Measurements from ENCODE around the gene NCOA4.
"Not testable (repeated sequence)": the region's sequence is repeated elsewhere in the genome, so short reads cannot be mapped to it uniquely, and the experiment has no call there.

Gene NCOA4

GRCh38 chr10:46019569-46020343 lies 10.7 kb downstream of the NCOA4 start:
- no peak for DNase-seq (ENCODE audit: low read depth, low spot score)

DNA sequence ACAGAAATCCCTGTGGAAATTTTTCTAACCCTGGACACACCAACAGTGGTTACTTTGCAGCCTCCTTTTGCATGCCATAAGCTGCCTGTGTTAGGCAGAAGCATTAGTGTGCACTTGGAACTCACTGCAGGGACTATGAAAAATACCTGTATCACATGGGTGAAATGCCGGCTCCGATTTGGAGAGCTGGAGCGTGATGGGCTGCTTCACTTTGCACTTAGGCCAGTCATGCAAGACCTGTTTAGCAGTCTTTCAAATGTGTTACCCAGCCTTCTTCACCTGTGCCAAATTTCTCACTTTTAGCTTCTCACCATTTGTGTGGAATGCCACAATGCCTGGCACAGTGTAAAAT lies 11.3 kb downstream of the NCOA4 start:
- DNase-seq (ENCODE audit: low read depth, low spot score) = no peak

GRCh38 chr10:46018453-46019176 lies 11.8 kb downstream of the NCOA4 start:
- DNase-seq (ENCODE audit: low read depth, low spot score) = no peak

GRCh38 chr10:46017733-46018132 lies 12.7 kb downstream of the NCOA4 start:
- no peak for DNase-seq (ENCODE audit: low read depth, low spot score)

- no peak for DNase-seq (ENCODE audit: low read depth, low spot score)
These were observed 13.6 kb downstream of the NCOA4 start for GRCh38 chr10:46016811-46017210.

DNA sequence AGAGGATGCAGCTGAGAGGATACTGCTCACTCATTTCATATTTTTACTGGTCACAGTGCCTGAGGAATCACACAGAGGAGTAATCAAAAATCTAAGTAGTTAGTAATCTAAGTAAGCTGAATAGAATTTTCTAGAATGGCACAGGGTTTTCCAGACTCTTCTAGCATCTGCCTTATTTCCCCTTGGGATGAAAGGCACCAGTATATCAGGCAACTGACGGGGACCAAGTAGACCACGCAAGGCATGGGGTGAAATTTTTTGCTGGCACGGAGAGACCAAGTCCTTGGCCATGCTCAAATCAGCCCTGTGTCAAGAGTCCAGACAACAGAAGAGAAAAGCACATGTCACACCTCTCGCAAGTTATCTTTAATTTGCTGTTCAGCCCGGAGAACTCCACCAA lies 14.2 kb downstream of the NCOA4 start:
- DNase-seq (ENCODE audit: low read depth, low spot score) = no peak

GRCh38 chr10:46014683-46015405 lies 15.6 kb downstream of the NCOA4 start:
- no peak for DNase-seq (ENCODE audit: low read depth, low spot score)

DNA sequence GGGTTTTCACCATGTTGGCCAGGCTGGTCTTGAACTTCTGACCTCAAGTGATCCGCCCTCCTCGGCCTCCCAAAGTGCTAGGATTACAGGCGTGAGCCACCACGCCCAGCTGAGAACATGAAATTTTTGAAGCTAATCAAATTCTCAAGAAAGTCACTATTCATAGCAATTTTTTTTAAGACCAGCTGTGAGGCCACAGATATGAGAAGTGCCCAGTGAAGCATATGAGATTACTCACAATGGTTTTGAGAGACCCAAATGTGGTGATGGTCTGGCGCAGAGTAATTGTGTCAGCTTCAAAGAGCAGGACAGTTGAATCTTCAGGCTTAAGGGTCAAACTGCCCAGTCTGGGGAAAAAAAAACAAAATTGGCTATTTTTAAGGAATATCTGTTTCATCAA lies 16.2 kb downstream of the NCOA4 start:
- DNase-seq (ENCODE audit: low read depth, low spot score) = no peak

DNA sequence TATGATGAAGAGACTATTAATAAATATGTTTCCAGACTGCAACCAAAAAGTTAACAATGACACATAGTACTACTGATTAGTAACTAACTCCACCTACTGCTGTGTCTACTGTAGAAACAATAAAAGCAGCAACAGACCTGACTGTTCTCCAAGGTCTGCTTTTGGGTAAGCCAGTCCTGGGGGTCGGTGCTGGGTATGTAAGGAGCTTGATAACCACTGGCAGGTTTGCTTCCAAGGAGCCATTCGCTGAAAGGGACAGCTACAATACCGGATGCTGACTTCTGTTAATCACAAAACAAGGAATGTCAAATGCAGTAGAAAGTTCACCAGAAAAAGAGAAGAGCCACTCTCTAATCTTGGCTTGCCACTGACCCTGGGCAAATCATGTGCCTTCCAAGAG lies 17.7 kb downstream of the NCOA4 start:
- no peak for DNase-seq (ENCODE audit: low read depth, low spot score)

GRCh38 chr10:46006219-46006618 lies 24.2 kb downstream of the NCOA4 start:
- DNase-seq (ENCODE audit: low read depth, low spot score) = no peak

DNA sequence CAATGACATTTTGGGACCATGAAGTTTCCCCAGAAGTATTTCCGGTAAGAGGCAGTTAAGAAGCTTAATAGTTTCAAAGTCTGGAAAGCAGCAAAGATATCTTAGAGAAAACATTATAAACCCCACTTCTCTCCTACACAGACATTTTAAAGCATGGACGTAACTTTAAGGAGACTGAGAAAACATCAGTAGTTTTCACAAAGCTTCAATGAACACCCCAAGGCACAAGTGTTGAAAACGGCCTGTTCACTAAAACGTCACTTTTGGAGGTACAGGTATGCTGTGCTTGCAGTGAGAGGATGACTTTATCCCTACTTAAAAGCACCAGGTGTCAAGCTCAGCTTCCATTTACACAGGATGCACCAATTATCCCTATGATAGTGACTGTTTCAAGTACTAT lies 25.0 kb downstream of the NCOA4 start:
- no peak for DNase-seq (ENCODE audit: low read depth, low spot score)

GRCh38 chr10:46004963-46005362 lies 25.5 kb downstream of the NCOA4 start:
- DNase-seq (ENCODE audit: low read depth, low spot score) = no peak

DNA sequence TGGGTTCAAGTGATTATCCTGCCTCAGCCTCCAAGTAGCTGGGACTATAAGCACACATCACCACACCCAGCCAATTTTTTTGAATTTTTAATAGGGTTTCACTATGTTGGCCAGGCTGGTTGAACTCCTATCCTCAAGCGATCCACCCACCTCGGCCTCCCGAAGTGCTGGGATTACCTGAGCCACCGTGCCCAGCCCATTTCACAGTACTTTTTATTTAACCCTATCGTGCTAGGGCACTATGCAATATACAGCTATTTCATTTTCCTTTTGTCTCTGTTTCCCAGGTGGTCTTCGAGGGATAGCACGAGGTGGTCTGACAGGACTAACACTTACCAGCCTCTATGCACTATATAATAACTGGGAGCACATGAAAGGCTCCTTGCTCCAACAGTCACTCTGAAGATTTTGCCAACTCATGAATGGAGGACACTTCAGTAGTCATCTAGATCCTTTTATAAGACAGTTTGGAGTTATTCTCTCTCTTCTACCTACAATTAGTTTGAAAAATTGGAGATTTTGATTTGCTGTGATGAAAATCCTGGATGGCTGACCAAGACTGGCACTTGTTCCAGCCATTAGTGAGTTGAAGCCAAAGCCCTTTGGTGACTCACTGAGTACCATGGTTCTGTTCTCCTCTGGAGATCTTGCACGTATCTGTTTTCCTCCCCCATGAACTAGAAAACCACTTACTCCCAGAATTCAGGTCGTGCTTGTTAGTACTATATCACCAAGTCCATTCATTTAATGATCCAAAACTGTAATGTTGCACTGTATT lies 27.3 kb downstream of the NCOA4 start:
- no peak for DNase-seq (ENCODE audit: low read depth, low spot score)

DNA sequence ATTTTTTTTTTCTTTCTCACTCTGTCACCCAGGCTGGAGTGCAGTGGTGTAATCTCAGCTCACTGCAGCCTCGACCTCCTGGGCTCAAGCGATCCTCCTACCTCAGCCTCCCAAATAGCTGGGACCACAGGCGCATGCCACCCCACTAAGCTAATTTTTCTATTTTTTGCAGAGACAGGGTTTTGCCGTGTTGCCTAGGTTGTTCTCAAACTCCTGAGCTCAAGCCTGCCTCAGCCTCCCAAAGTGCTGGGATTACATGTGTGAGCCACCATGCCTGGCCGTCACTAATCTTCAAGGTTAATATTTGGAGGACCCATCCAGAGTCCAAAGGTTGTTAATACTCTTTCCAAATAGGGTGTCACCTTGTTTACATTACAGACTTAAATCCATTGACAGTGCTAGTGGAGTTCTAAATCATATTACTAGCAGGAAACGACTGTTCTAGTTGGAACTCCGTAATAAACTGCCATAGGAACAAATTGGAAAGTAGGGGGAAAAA lies 28.2 kb downstream of the NCOA4 start:
- DNase-seq (ENCODE audit: low read depth, low spot score) = not testable (repeated sequence)

DNA sequence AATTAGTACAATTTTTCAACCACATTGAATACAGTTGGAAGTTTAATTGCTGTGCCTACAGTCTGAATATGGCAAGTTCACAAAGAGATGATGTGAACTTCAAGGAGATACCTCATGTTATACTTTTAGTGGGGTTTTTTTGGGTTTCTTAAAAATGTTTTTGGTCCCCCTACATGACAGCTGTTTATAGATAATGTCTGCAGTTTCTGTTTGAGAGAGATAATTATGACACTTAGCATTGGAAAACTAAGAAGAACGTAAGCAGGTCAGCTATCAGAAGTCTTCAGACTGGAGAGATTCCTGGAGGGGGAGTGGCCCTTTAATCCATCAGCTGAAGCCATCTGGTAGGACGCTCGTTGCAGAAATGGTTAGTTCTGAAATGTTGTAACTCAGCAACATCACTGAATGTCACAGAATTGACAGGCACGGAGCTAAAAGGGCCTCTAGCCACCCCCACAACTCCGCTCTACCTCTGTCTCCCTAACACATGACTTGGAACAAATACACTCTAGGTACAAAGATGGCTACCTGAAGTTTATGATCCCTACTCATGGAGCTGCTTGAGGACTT lies 29.2 kb downstream of the NCOA4 start:
- DNase-seq (ENCODE audit: low read depth, low spot score) = no peak

GRCh38 chr10:46000538-46000937 lies 29.9 kb downstream of the NCOA4 start:
- no peak for DNase-seq (ENCODE audit: low read depth, low spot score)

DNA sequence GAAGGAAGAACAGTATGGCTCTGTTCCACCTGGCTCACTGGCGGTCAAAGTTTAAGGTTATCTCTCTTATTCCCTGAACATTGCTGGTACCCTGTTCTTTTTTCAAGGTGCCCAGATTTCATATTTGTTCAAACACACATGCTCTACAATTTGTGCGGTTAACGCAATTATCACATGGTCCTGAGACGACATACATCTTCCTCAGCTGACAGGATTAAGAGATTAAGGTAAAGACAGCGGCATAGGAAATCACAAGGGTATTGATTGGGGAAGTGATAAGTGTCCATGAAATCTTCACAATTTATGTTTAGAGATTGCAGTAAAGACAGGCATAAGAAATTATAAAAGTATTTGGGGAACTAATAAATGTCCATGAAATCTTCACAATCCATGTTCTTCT lies 30.5 kb downstream of the NCOA4 start:
- DNase-seq (ENCODE audit: low read depth, low spot score) = not testable (repeated sequence)

DNA sequence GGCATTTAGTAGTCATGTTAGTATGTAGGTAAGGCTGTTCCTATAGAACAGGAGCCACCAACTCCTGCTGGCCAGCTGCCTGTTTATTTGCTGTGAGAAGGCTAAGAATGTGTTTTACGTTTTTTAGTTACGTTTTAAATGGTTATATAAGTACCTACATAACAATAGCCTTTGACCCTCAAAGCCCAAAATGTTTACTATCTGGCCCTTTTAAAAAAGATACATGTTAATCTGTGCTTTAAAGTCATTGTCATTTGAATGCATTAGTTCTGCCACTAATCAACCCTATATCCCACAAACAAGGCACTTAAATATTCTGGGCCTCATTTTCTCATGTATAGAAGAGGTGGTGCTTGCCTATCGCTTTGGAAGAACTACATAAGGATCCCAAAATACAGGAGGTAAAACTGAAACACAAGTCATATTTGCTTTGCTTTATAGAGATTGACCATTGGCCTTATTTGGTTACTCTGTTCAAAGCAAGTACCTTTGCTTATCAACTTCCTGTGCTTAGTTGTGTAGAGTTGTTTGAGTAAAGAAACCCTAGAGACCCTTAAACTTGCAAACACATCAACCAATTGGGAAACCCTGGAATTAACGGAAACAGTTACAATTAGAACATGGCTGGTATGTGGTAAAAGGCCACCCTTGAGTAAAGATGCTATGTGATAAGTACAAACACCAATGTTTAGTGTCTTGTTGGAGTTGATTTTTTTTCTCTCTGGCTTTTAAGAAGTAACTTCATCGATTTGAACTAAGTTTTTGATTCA lies 32.2 kb downstream of the NCOA4 start:
- no peak for DNase-seq (ENCODE audit: low read depth, low spot score)

DNA sequence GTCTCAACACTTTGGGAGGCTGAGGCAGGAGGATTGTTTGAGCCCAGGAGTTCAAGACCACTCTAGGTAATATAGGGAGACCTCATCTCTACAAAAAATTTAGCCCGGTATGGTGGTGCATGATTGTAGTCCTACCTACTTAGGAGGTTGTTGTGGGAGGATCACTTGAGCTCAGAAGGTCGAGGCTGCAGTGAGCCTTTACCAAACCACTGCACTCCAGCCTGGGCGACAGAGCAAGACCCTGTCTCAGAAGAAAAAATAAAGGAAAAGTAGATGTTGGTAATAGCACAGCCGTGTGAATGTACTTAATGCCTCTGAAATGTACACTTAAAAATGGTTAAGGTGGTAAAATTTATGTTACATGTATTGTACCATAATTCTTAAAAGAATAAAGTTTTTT lies 32.9 kb downstream of the NCOA4 start:
- DNase-seq (ENCODE audit: low read depth, low spot score) = no peak

DNA sequence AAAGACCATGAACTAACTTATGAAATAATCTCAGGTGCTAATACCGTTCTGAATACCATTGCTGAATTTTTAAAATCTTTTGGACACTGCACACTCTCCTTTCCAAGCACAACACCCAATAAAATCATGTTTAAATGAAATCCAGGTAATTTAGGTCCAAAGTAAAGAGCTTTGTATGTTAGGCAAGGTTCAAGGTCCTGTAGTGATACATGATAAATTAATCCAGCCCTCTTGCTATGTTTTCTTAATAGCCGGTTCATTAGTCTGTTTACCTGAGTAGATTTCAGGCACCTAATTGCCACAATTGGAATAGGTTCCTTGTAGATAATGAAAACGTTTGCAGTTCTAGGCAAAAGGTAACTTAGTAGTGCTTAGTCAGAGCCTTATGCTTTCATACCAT lies 44.8 kb downstream of the NCOA4 start:
- not testable (repeated sequence) for DNase-seq (ENCODE audit: low read depth, low spot score)

DNA sequence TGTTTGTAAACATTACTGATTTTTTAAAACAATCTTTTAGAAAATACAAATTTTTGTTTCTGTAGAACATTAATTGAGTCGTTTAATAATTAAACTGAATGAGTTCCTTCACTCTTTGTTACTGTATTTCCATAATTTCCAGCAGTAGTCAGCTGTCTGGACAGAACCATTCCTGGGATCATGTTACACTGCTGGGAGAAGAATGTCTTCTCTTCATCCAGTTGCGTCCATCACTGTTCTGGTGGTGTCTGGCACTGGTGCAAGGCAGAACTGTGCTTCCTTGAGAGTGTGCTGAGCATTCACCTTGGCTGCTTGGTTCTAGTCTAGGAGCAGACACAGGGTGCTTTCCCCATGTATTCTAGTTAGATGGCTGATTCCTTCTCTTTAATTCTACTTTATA lies 46.0 kb downstream of the NCOA4 start:
- DNase-seq (ENCODE audit: low read depth, low spot score) = not testable (repeated sequence)
